AG04450 (cell line): Measurements from ENCODE around the gene B3GAT2. TPM values are rescaled to one million over a fixed set of nuclear protein-coding genes. Genes with fewer than 3 reads are reported as not detected.
A peak's percentile ranks its signal among the peaks of the same experiment; 100 is the strongest.

Experiments used
- CTCF ChIA-PET: fragments of 300-600, 350-600 bp; formaldehyde crosslinking; extraction: SDS; loops from one replicate; lab custom pipeline; 2022; ENCODE audit warnings: antibody characterized with exemption, inconsistent platforms; lab: Charles Lee
- POLR2A ChIA-PET: fragments of 350-600 bp; formaldehyde crosslinking; extraction: SDS; loops from one replicate; lab custom pipeline; 2021; ENCODE audit warnings: antibody characterized with exemption, inconsistent platforms; lab: Yijun Ruan, JAX
- DNase-seq: peaks from one replicate; pipeline ENCODE4 v3.0.0-alpha.2; 2011; ENCODE audit warnings: low read depth, low spot score
- H3K27ac ChIP-seq: one replicate; pipeline ENCODE4 v1.5.1; 2012; ENCODE audit warnings: low read depth, low read length, control low read depth
- H3K27me3 ChIP-seq: one replicate; pipeline ENCODE4 v1.6.0; 2012; ENCODE audit warnings: low read length; ENCODE audit not compliant: control insufficient read depth, insufficient read depth
- H3K4me3 ChIP-seq: 2 replicates; pipeline ENCODE4 v1.5.1; 2011; ENCODE audit warnings: mild to moderate bottlenecking, low read depth, low read length, control low read depth
- H3K9me3 ChIP-seq: 2 replicates; pipeline ENCODE4 v1.5.1; 2012; ENCODE audit warnings: low read length; ENCODE audit not compliant: control insufficient read depth, insufficient read depth
- polyA plus RNA-seq: library from polyadenylated mRNA; depleted of rRNA; stranded (reverse); fragments of >200 nt; gene quantifications from 2 replicates; pipeline ENCODE4 v1.2.3, GENCODE V29; 2011
- TF ChIP-seq, protein P1 (sequence below): IDR thresholded peaks from 2 replicates; pipeline ENCODE4 v1.5.1; 2011; ENCODE audit warnings: low read depth, low read length, control low read depth, inconsistent platforms

Gene B3GAT2
- polyA plus RNA-seq, 1 experiment, result 0.11 TPM

DNA sequence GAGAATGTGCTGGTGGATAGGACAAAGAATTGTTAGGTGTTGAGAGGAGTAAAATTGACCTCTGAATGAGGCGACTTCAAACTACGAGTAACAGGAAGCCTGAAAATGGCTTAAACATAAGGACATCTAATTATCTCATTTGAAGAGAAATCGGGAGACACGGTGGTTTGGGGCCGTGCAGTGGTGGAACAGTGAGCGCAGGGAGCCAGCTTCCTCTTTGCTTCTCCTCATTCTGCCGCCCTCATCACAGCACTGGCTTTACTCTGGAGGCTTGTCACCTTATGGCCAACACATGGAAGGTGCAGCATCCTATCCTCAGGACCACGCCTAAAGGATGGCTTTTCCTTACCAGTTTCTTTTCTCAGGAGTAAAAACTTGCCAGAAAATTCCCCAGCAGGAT lies 114.3 kb downstream of the B3GAT2 start:
- no peak for DNase-seq
- H3K27me3 ChIP-seq, result no peaks in the 10 kb centered on the region
- H3K27ac ChIP-seq, result no peak overlapping the region
- ChIA-PET POLR2A (no interaction called here), CTCF (interaction anchor here (0.6 kb wide), 1 partner anchor 533 kb away, joined by 3 read pairs; no protein-coding TSS in a partner anchor)
- no peak overlapping the region for H3K4me3 ChIP-seq
- TF ChIP-seq, protein P1, sequence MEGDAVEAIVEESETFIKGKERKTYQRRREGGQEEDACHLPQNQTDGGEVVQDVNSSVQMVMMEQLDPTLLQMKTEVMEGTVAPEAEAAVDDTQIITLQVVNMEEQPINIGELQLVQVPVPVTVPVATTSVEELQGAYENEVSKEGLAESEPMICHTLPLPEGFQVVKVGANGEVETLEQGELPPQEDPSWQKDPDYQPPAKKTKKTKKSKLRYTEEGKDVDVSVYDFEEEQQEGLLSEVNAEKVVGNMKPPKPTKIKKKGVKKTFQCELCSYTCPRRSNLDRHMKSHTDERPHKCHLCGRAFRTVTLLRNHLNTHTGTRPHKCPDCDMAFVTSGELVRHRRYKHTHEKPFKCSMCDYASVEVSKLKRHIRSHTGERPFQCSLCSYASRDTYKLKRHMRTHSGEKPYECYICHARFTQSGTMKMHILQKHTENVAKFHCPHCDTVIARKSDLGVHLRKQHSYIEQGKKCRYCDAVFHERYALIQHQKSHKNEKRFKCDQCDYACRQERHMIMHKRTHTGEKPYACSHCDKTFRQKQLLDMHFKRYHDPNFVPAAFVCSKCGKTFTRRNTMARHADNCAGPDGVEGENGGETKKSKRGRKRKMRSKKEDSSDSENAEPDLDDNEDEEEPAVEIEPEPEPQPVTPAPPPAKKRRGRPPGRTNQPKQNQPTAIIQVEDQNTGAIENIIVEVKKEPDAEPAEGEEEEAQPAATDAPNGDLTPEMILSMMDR, result no peak
- H3K9me3 ChIP-seq, result no peaks in the 10 kb centered on the region

DNA sequence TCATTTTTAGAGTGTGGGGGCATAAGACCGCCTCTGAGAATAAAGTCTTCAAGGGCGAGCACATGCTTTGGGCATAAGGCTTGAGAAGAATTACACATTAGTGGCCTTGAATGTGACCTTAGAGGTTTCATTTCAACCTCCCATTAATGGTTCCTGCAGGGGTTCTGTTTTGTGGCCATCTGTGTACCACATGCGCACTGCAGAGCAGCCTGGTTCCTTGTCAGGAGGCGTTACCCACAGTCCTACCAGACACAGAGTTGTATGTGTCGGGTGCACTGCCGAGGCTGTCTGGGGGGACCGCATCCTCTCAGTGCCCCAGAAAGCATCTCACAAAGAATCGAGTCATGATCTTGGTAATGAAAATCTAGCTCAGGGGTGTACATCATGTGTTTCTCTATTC lies 115.7 kb downstream of the B3GAT2 start:
- CTCF ChIA-PET, result no interaction called here
- Histone ChIP-seq H3K9me3 (no peaks in the 10 kb centered on the region), H3K27me3 (no peaks in the 10 kb centered on the region), H3K4me3 (no peak overlapping the region), H3K27ac (no peak overlapping the region)
- POLR2A ChIA-PET, result no interaction called here
- no peak for DNase-seq
- TF ChIP-seq, protein P1, result no peak

DNA sequence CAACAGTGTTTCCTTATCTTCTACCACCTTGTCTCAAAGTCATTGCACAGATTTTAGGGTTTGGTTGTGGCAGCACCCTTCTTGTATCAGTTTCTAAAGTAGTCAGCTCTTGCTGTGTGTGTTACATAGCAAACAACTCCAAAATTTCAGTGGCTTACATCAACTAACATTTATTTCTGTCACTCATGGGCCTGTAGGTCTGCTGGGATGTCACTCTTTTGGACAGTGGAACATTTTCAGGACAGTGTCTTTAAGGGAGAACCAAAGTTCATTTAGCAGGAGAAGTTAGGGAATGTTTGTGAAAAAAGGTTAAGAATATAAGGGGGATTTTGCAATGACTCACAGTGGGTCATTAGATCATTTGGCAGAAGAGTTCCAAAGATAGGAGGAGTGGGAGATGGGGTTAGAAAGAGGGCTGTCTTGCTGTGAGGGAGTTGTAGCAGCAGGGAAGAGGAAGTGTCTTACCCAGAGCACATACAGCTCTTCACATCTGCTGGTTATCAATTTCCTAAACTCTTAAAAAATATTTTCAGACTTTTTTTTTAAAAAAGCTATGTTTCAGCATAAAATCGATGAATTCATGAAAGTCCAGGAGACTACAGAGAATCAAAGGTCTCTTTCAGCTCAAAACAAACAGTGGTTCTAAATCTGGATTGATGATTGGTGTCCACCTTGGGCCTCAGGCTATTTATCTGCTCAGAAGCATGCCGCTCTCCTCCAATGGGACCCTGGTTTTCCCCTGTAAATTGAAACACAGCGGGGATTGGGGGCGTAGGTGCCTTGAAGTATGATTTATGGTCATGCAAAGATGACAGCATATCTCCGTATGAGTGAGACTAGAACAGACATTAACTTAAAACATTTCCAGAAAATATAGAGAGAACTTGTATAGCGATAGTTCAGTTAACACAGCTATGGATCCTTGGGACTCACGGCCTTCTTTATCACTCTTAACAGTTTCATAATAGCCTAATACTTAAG lies 117.3 kb downstream of the B3GAT2 start:
- Histone ChIP-seq H3K4me3 (no peak overlapping the region), H3K9me3 (no peaks in the 10 kb centered on the region), H3K27me3 (no peaks in the 10 kb centered on the region), H3K27ac (no peak overlapping the region)
- TF ChIP-seq, protein P1, result no peak
- no peak for DNase-seq
- ChIA-PET CTCF (interaction anchor here (0.5 to 1.4 kb wide), 3 partner anchors 44 to 458 kb away, joined by 3 to 5 read pairs (median 4); no protein-coding TSS in a partner anchor), POLR2A (interaction anchor here (0.6 kb wide), 1 partner anchor 502 kb away, joined by 4 read pairs; no protein-coding TSS in a partner anchor)

DNA sequence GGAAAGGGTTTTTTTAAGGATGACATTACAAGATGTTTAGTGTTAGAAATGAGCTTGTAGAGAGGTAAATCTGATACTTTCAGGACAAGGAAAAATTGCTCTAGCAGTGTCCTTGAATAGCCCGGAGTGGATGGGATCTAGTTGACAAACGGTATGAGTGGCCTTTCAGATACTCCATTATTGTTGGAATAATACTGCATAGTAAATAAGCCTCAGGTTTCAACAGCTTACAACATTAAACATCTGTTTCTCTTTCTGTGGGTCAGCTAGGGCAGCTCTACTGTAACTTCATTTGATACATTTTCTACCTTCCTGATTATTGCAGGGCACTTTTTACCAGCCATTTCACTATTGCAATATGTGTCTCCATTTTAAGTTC lies 118.0 kb downstream of the B3GAT2 start:
- Histone ChIP-seq H3K9me3 (no peaks in the 10 kb centered on the region), H3K27me3 (no peaks in the 10 kb centered on the region), H3K4me3 (no peak overlapping the region), H3K27ac (no peak overlapping the region)
- no peak for DNase-seq
- POLR2A ChIA-PET, result interaction anchor here (0.6 kb wide), 1 partner anchor 503 kb away, joined by 4 read pairs; no protein-coding TSS in a partner anchor
- TF ChIP-seq, protein P1, result no peak
- CTCF ChIA-PET, result interaction anchor here (1.4 kb wide), 1 partner anchor 45 kb away, joined by 5 read pairs; no protein-coding TSS in a partner anchor

DNA sequence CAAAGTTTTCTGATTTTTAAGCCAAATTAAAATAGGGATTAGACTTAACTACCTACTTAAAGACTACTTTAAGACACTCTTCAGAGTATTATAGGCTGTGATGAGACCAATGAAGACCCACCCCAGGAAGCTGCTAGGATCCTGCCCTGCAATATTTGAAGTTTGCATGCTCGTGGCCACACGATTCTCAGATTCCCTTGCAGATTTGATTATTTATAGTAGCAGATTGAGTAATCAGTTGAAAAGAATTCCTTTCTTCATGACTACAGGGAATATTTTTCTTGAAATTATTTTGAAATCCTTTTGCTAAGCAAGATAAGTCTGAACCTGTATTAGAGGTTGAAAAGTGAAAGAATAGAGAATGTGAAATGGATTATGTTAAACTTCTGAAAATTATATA lies 122.3 kb downstream of the B3GAT2 start:
- DNase-seq, result peak; percentile 21
- CTCF ChIA-PET, result interaction anchor here (0.6 to 2.7 kb wide), 2 partner anchors 25 to 50 kb away, joined by 3 to 11 read pairs; no protein-coding TSS in a partner anchor
- TF ChIP-seq, protein P1, result no peak
- H3K9me3 ChIP-seq, result no peaks in the 10 kb centered on the region
- H3K27ac ChIP-seq, result no peak overlapping the region
- no peaks in the 10 kb centered on the region for H3K27me3 ChIP-seq
- POLR2A ChIA-PET, result no interaction called here
- H3K4me3 ChIP-seq, result no peak overlapping the region
